SK-N-SH (cell line): ENCODE measurements around the gene GDAP2. TPM values are rescaled to one million over a fixed set of nuclear protein-coding genes. Genes with fewer than 3 reads are reported as not detected.

ENCODE experiments used
- CTCF ChIA-PET: fragments of 300-600, 350-600 bp; formaldehyde crosslinking; extraction: SDS; loops from one replicate; lab custom pipeline; 2021; lab: Yijun Ruan, JAX
- POLR2A ChIA-PET: fragments of 350-600 bp; sonication (Branson Sonifier 250); formaldehyde crosslinking; extraction: SDS; loops from one replicate; lab custom pipeline; 2020; ENCODE audit warnings: antibody characterized with exemption, inconsistent platforms; lab: Yijun Ruan, JAX
- DNase-seq: peaks from one replicate; pipeline ENCODE4 v3.0.0; 2012
- H2AFZ ChIP-seq: fragments of 200-600 bp; sonication (generic); 2 replicates; pipeline ENCODE4 v1.8.1; 2016; ENCODE audit warnings: antibody characterized with exemption, mild to moderate bottlenecking, low read depth
- H3F3A ChIP-seq: fragments of 200-600 bp; sonication (generic); replicated peaks from 2 replicates; pipeline ENCODE3; 2016; ENCODE audit warnings: antibody characterized with exemption, mild to moderate bottlenecking; ENCODE audit not compliant: insufficient read depth
- H3K27ac ChIP-seq, 2 experiments: fragments of 200-500 bp in 1 of 2; fragments of 200-600 bp in 1 of 2; sonication (Bioruptor generic) in 1 of 2; sonication (generic), shearing (Covaris generic) in 1 of 2; 2 replicates each; pipeline versions ENCODE4 v1.5.1 to v1.6.1; 2014 to 2016; ENCODE audit warnings: low read depth in 2 of 2, inconsistent platforms in 1 of 2, low read length in 1 of 2, mild to moderate bottlenecking in 1 of 2, mixed read lengths in 1 of 2
- H3K27me3 ChIP-seq: fragments of 200-600 bp; sonication (generic), shearing (Covaris generic); 2 replicates; pipeline ENCODE4 v1.6.1; 2016; ENCODE audit warnings: mixed run types; ENCODE audit not compliant: insufficient read depth
- H3K36me3 ChIP-seq, 2 experiments: fragments of 200-500 bp in 1 of 2; fragments of 200-600 bp in 1 of 2; sonication (Bioruptor generic) in 1 of 2; sonication (generic) in 1 of 2; replicated peaks in 1 of 2; 2 replicates each; pipeline versions ENCODE3 to v1.5.1; 2014 to 2016; ENCODE audit warnings: low read length in 1 of 2, mild to moderate bottlenecking in 1 of 2; ENCODE audit not compliant: insufficient read depth in 2 of 2, control insufficient read depth in 1 of 2
- H3K4me1 ChIP-seq, 2 experiments: fragments of 200-500 bp in 1 of 2; fragments of 200-600 bp in 1 of 2; sonication (Bioruptor generic) in 1 of 2; sonication (generic), shearing (Covaris generic) in 1 of 2; 2 replicates each; pipeline versions ENCODE4 v1.5.1 to v1.6.1; 2014 to 2016; ENCODE audit warnings: low read depth in 1 of 2, low read length in 1 of 2, mixed run types in 1 of 2; ENCODE audit not compliant: insufficient read depth in 2 of 2, control insufficient read depth in 1 of 2
- H3K4me2 ChIP-seq: fragments of 200-600 bp; sonication (generic), shearing (Covaris generic); 2 replicates; pipeline ENCODE4 v1.6.1; 2017; ENCODE audit warnings: mixed run types
- H3K4me3 ChIP-seq, 2 experiments: fragments of 200-500 bp in 1 of 2; fragments of 200-600 bp in 1 of 2; sonication (Bioruptor generic) in 1 of 2; sonication (generic), shearing (Covaris generic) in 1 of 2; 2 replicates each; pipeline versions ENCODE4 v1.5.1 to v1.8.1; 2014 to 2016; ENCODE audit warnings: low read depth in 2 of 2, inconsistent platforms in 1 of 2, low read length in 1 of 2, mild to moderate bottlenecking in 1 of 2, mixed read lengths in 1 of 2, moderate library complexity in 1 of 2
- H3K79me2 ChIP-seq: fragments of 200-600 bp; sonication (generic); 2 replicates; pipeline ENCODE4 v1.8.1; 2017; ENCODE audit warnings: mild to moderate bottlenecking; ENCODE audit not compliant: insufficient read depth
- H3K9ac ChIP-seq: fragments of 200-600 bp; sonication (generic); 2 replicates; pipeline ENCODE4 v1.6.1; 2017; ENCODE audit warnings: mixed run types
- H3K9me2 ChIP-seq: fragments of 200-600 bp; sonication (generic); 2 replicates; pipeline ENCODE4 v1.6.1; 2017; ENCODE audit warnings: mixed run types
- H3K9me3 ChIP-seq: fragments of 200-600 bp; sonication (generic); 2 replicates; pipeline ENCODE4 v1.6.1; 2017; ENCODE audit warnings: mixed run types, mild to moderate bottlenecking, moderate library complexity
- H4K20me1 ChIP-seq: fragments of 200-600 bp; sonication (generic); 2 replicates; pipeline ENCODE4 v1.6.1; 2017; ENCODE audit warnings: mild to moderate bottlenecking, mixed run types; ENCODE audit not compliant: insufficient read depth
- CHD2 ChIP-seq: fragments of 150-350 bp; IDR thresholded peaks from 2 replicates; pipeline ENCODE4 v1.6.1; 2018; ENCODE audit warnings: low read length; ENCODE audit not compliant: partially characterized antibody
- CTCF ChIP-seq: fragments of 200-600 bp; sonication (generic); IDR thresholded peaks from 2 replicates; pipeline ENCODE4 v1.6.1; 2017; ENCODE audit warnings: antibody characterized with exemption, mild to moderate bottlenecking, moderate library complexity
- ELF1 ChIP-seq: IDR thresholded peaks from 2 replicates; pipeline ENCODE4 v1.4.0; 2012
- GABPA ChIP-seq: IDR thresholded peaks from 2 replicates; pipeline ENCODE4 v1.4.0; 2012; ENCODE audit warnings: low read depth, mild to moderate bottlenecking
- MAX ChIP-seq: IDR thresholded peaks from 2 replicates; pipeline ENCODE4 v1.4.0; 2012; ENCODE audit warnings: low read depth
- NFIC ChIP-seq: IDR thresholded peaks from 2 replicates; pipeline ENCODE4 v1.4.0; 2012; ENCODE audit warnings: borderline replicate concordance
- PBX3 ChIP-seq: IDR thresholded peaks from 2 replicates; pipeline ENCODE4; 2012
- POLR2AphosphoS5 ChIP-seq: IDR thresholded peaks from 2 replicates; pipeline ENCODE4 v1.6.1; 2012; ENCODE audit warnings: low read depth, low read length
- RAD21 ChIP-seq: IDR thresholded peaks from 2 replicates; pipeline ENCODE4 v1.6.1; 2012; ENCODE audit warnings: mild to moderate bottlenecking, low read length
- RCOR1 ChIP-seq: fragments of 150-350 bp; IDR thresholded peaks from 2 replicates; pipeline ENCODE4 v1.6.1; 2017; ENCODE audit warnings: antibody characterized with exemption, low read length
- SIN3A ChIP-seq: IDR thresholded peaks from 2 replicates; pipeline ENCODE4 v1.6.1; 2012; ENCODE audit warnings: low read depth, mild to moderate bottlenecking, low read length, moderate library complexity, borderline replicate concordance
- SMC3 ChIP-seq: IDR thresholded peaks from 2 replicates; pipeline ENCODE4 v1.6.1; 2012; ENCODE audit warnings: low read depth, low read length, improper control_type of control experiment
- TCF12 ChIP-seq: IDR thresholded peaks from 2 replicates; pipeline ENCODE4 v1.4.0; 2012
- USF1 ChIP-seq: IDR thresholded peaks from 2 replicates; pipeline ENCODE4 v1.4.0; 2012; ENCODE audit warnings: low read depth, borderline replicate concordance
- ZBTB33 ChIP-seq: IDR thresholded peaks from 2 replicates; pipeline ENCODE4 v1.4.0; 2012; ENCODE audit warnings: low read depth, borderline replicate concordance
- WGBS: methylation state at CpG from one replicate; pipeline ENCODE4 v1.1.6; 2017; ENCODE audit warnings: low lambda C conversion rate; 5-methylcytosine and 5-hydroxymethylcytosine counted together
- polyA plus RNA-seq, 3 experiments: library from polyadenylated mRNA; depleted of rRNA; stranded (reverse); fragments of >200 nt; gene quantifications; 2 replicates each; pipeline ENCODE4 v1.2.3, GENCODE V29; 2012

The GDAP2 gene
- polyA plus RNA-seq, 1 of the 3 experiments (the other 2 are of a cell fraction), result 5.6 TPM

- DNase-seq, result no peak
- CTCF ChIA-PET, result no interaction called here
Measured at GRCh38 chr1:117964290-117965038, 35.0 kb upstream of the GDAP2 start.

More at GRCh38 chr1:117964290-117965038, 35.0 kb upstream of the GDAP2 start:
- Histone ChIP-seq H3K79me2 (no peaks in the 10 kb centered on the region; the same call in 1 of the 2 replicates), H3K36me3 (peaks cover 35 to 51% of the 10 kb centered on the region in 2 experiments), H3K4me1 (peaks cover 0 to 2% of the 10 kb centered on the region in 2 experiments; a peak in 2 of 4 replicates), H3K27ac (no peak overlapping the region), H3K4me2 (no peak overlapping the region), H3K9ac (no peak overlapping the region), H2AFZ (no peak overlapping the region), H3K4me3 (no peak overlapping the region), H3F3A (peaks cover 5% of the 10 kb centered on the region), H3K9me3 (no peaks in the 10 kb centered on the region), H4K20me1 (no peaks in the 10 kb centered on the region), H3K9me2 (no peaks in the 10 kb centered on the region), H3K27me3 (no peaks in the 10 kb centered on the region)
- 91% methylated on average over 3 of the region's 3 CpGs for WGBS
- no peak for TF ChIP-seq SIN3A
- no peak for TF ChIP-seq PBX3
- no peak for TF ChIP-seq SMC3
- TF ChIP-seq RCOR1, result no peak
- TF ChIP-seq ELF1, result no peak
- TF ChIP-seq TCF12, result no peak
- no peak for TF ChIP-seq USF1
- no peak for TF ChIP-seq MAX
- TF ChIP-seq POLR2AphosphoS5, result no peak
- TF ChIP-seq ZBTB33, result no peak
- TF ChIP-seq GABPA, result no peak
- TF ChIP-seq NFIC, result no peak
- TF ChIP-seq CHD2, result no peak
- TF ChIP-seq CTCF, result no peak
- TF ChIP-seq RAD21, result no peak
- POLR2A ChIA-PET, result no interaction called here
